Peyer's patch (tissue), 4 donors: Measurements from ENCODE around the gene C4BPA.

ENCODE experiments used
- POLR2A ChIP-seq, 2 donors: fragments of 450-650 bp; IDR thresholded peaks; one replicate each; pipeline ENCODE4 v1.5.1; 2017; ENCODE audit warnings: antibody characterized with exemption in 2 of 2, mild to moderate bottlenecking in 2 of 2, moderate library complexity in 2 of 2
- TF ChIP-seq, protein P1 (sequence below), 6 experiments: fragments of 450-650 bp in 4 of 6; fragments of 200-600 bp in 2 of 6; sonication (generic) in 1 of 6; IDR thresholded peaks; one replicate each; pipeline ENCODE4 v1.5.1; 2017 to 2019; ENCODE audit warnings: antibody characterized with exemption in 6 of 6, mild to moderate bottlenecking in 3 of 6, moderate library complexity in 1 of 6

DNA sequence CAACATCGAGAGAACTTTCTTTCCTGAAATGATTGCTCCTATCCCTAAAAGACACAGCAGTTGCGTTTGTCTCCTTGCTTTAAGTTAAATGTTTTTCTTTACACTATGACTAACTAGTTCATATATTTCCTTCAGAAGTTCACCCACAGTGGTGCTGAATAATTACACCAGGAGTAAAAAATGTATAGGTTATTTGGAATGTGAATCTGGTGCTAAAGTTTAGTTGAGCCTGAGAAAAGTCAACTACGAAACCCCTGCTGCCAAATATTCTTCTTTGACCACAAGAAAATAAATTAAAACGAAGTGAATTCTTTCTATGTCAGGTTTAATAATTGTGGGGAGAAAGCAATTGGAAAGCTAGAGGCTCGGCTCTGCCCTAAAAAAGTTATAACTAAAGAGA, 52.8 kb downstream of the C4BPA start:
- TF ChIP-seq POLR2A (IDR thresholded peaks at IDR 0.05): no peak
- TF ChIP-seq, protein P1, sequence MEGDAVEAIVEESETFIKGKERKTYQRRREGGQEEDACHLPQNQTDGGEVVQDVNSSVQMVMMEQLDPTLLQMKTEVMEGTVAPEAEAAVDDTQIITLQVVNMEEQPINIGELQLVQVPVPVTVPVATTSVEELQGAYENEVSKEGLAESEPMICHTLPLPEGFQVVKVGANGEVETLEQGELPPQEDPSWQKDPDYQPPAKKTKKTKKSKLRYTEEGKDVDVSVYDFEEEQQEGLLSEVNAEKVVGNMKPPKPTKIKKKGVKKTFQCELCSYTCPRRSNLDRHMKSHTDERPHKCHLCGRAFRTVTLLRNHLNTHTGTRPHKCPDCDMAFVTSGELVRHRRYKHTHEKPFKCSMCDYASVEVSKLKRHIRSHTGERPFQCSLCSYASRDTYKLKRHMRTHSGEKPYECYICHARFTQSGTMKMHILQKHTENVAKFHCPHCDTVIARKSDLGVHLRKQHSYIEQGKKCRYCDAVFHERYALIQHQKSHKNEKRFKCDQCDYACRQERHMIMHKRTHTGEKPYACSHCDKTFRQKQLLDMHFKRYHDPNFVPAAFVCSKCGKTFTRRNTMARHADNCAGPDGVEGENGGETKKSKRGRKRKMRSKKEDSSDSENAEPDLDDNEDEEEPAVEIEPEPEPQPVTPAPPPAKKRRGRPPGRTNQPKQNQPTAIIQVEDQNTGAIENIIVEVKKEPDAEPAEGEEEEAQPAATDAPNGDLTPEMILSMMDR (IDR thresholded peaks at IDR 0.05): no peak
